HG02588 (cell line): ENCODE data around the gene CMTM4.
A peak's percentile ranks its signal among the peaks of the same experiment; 100 is the strongest.
"Not testable (repeated sequence)": the region's sequence is repeated elsewhere in the genome, so short reads cannot be mapped to it uniquely, and the experiment has no call there.

Experiments
- ATAC-seq: cut with Tn5 transposase; IDR thresholded peaks from one replicate; pipeline ENCODE4 v1.9.1; 2021; ENCODE audit warnings: mild to moderate bottlenecking, moderate library complexity; ENCODE audit not compliant: unreplicated experiment

Gene CMTM4

DNA sequence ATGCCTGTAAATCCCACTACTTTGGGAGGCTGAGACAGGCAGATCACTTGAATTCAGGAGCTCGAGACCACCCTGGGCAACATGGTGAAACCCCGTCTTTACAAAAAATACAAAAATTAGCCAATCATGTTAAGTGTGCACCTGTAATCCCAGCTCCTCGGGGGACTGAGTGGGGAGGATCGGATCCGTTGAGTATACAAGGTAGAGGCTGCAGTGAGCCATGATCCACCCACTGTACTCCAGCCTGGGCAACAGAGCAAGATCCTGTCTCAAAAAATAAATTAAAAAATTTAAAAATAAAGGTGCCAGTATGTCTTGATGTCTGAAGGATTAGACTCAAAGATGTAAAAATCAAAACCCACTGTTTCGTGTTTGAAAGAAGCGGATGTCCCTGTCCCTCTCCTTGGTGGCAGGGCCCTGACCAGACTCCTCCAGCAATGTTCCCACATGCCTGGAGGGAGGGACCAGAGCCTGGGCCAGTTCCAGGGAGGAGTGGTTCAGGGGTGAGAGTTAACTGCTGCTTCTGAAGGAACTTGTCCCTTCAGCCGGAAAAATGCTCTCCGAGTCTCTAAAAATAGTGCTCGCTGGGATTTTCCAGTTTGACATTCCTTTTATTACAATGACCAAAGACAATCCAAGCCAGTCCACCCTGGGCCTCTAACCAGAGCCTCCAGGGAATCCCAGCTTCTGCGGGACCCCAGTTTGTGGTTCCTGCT, 9.4 kb upstream of the CMTM4 start:
- no peak for ATAC-seq

DNA sequence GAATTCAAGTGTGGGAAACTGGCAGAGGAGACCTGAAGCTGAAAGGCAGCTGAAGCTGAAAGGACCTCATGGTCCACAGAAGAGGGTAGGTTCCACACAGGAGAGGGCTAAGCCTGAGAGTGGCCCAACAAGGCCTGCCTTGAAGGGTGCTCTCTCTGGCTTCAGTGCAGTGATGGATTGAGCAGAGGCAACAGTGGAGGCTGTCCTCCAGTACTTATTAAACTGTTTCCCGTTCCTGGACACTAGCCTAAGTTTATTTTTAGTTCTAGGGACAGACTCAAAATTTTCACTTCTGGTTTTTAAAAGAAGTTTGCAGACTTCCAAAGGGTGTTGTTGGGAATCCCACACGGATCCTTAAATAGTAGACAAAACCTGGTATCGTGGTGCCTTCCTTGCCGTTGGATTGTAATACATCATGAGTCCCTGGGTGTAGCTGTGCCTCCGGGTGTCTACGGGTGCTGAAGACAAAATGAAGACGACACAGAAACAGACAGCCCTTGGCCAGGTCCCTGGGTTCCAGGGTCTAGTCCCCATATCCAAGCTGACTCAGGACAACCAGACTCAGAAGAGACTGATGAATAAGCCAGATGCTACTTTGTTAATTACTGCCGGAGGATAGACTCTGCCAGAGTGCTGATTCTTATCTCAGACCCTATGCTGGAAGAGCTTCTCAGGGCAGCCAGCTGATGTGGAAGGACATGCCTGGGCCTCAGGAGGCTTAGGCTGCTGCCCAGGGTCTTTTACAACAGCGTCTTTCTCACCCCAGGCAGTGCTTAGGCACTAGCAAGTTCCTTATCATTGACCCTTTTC, 7.1 kb upstream of the CMTM4 start:
- ATAC-seq: no peak

DNA sequence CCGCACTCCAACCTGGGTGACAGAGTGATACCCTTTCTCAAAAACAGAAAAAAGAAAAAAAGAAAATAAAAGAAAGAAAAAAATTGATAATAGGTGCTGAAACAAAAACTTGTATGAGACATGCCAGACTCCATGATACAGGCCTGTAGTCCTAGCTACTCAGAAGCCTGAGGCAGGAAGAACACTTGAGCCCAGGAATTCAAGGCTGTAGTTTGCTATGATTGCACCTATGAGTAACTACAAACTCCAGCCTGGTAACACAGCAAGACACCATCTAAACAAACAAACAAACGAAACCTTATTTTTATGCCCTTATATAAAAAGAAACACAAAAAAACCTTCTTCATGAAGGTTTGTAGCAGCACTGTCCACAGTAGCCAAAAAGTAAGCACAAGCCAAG, 5.0 kb upstream of the CMTM4 start:
- no peak for ATAC-seq

DNA sequence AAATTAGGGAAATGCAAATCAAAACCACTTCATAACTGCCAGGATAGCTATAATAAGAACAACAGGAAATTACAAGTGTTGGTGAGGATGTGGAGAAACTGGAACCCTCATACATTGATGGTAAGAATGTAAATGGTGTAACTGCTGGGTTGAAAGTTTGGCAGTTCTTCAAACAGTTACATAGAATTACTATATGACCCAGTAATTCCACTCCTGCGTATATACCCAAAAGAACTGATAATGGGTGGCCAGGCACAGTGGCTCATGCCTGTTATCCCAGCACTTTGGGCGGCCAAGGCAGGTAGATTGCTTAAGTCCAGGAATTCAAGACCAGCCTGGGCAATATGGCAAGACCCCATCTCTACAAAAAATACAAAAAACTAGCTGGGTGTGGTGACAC, 4.5 kb upstream of the CMTM4 start:
- no peak for ATAC-seq

DNA sequence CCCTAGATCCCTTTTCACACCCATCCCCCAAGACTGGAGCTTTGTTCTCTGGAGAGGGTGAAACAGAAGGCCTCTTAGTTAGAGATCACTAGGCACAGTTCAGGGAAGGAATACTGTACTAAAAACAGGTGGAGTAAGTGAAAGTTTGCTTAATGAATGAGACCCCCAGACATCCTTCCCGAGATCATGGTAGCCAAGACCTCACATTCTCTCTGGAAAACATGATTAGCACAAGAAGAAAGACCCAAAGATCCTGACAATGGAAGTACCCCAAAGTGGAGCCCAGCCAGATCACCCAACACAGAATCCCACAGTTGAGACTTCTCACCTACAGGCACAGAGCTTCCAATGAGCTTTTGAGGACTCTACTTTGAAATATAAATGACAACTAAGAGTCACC, 3.4 kb upstream of the CMTM4 start:
- ATAC-seq: no peak

DNA sequence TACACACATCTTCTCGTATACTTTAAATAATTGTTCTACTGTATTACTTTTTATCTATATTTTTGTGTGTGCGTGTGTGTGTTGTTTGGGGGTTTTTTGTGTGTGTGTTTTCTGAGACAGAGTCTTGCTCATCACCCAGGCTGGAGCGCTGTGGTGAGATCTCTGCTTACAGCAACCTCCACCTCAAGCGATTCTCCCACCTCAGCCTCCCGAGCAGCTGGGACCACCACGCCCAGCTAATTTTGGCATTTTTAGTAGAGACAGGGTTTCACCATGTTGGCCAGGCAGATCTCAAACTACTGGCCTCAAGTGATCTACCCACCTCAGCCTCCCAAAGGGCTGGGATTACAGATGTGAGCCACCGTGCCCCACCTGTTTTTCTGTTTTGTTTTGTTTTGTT, 1.5 kb upstream of the CMTM4 start:
- ATAC-seq: no peak

DNA sequence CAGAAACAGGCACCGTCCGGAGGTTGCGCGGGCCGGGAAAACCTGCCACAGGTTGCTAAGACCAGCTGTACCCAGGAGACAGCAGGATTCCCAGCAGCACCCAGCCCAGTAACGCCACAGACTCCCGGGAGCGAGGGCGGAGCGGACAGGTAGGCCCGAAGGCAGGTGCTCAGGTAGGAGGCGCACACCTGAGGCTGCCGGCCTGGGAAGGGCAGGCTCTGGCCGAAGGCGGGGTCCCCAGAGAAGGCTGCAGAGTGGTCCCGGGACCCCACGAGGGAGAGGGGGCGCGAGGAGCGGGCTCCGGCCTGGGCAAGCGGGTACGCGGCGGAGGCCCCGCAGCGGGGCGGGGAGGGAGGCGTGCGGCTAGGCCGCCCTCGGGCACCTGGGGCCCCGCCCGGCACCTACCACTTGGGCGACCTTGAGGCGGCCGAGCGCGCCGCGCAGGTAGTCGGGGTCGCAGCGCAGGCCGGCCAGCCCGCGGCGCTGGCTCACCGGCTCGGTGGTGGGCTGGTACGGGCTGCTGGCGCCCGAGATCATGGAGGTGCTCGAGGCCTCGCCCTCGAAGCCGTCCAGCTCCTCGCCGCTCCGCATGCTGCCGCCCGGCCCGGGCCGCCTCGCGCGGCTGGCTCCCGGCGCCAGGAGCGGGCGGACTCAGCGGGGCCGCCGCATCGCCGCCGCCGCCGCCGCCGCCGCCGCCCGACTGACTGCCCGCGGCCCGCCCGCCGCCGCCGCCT, 441 bp downstream of the CMTM4 start:
- ATAC-seq: peak; percentile 37

DNA sequence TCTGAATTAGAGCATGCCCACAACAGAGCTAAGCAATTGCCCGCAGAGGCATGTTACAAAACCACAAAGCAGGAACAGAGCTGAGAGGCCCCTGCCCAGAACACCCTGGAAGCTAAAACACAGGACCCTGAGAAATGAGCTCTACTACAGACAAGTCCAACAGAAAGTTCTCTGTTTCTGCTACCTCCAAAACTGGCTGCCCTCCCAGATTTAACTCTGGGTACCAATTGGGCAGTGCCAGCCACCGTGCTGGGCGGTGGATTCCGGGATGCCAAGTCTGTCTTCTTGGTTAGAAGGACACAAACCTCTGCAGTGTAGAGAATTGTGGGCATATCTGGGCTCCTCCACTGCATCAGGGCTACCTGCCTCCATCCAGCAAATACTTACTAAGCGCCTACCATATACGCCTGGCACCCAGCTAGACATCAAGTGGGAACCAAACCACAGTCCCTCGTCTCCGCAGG, 1.0 kb downstream of the CMTM4 start:
- ATAC-seq: no peak

DNA sequence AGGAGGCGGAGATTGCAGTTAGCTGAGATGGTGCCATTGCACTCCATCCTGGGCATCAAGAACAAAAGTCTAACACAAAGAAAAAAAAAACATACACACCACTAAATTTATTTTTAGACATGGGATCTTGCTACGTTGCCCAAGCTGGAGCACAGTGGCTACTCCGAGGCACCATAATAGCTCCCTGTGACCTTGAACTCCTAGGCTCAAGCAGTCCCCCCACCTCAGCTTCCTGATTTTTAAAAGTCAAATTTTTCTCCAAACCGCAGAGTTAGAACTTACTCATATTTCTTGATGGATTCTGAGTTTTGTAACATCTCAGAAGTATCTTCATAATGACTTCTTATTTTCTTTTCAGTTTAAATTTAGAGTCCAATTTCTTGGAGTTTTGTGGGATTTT, 3.4 kb downstream of the CMTM4 start:
- no peak for ATAC-seq

DNA sequence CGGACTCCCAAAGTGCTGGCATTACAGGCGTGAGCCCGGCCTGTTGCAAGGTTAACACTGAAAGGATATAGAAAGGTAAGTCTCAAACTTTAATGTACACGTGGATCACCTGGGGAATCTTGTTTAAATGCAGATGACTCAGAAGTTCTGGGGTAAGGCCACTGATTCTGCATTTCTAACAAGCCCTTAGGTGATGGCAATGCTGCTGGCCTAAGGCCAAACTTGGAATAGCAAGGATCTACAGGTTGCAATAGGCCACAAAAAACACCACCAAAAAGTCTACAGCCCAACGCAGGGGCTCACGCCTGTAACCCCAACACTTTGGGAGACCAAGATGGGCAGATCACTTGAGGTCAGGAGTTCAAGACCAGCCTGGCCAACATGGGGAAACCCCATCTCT, 4.2 kb downstream of the CMTM4 start:
- no peak for ATAC-seq

DNA sequence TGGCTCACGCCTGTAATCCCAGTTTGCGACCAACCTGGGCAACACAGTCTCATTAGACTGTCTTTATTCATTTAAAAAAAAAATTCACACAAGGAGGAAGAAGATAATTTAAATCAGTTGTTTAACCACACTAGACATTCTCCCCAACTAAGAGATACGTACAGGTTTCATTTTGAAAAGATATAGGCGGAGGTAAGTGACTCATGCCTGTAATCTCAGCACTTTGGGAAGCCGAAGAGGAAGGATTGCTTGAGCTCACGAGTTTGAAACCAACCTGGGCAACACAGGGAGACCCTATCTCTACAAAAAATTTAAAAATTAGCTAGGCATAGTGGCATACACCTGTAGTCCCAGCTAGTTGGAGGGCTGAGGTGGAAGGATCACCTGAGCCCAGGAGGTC, 5.3 kb downstream of the CMTM4 start:
- ATAC-seq: no peak

DNA sequence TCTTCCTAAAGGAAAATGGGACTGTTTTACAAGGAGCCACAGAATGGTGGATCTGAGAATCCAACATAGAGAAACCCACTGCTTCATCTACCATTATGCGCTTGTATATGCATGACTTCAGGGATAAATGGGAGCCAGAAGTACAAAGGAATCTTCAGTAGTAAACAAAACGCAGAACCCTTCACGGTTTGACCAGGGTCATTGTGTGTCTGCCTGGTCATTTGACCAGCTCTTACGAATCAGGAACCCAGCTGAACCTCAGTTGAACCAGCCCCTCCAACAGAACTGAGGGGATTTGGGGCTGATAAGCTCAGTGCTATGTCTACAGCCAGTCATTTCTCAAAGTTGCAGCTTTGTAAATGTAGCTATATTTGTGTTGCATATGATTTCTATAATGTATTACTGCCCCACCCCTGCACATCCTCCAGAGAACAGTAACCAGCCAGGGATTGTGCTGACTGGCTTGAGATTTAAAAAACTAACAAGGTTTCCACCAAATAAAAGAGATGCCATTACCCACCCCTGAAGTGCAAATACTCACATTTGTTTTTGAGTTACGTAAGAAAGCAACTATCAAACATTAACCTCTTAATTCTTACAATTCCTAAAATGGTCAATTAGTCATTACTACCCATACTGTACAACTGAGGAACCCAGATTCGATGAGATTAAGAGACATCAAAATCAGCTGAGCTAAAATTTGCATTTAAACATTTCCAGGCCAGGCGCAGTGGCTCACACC, 6.3 kb downstream of the CMTM4 start:
- no peak for ATAC-seq

DNA sequence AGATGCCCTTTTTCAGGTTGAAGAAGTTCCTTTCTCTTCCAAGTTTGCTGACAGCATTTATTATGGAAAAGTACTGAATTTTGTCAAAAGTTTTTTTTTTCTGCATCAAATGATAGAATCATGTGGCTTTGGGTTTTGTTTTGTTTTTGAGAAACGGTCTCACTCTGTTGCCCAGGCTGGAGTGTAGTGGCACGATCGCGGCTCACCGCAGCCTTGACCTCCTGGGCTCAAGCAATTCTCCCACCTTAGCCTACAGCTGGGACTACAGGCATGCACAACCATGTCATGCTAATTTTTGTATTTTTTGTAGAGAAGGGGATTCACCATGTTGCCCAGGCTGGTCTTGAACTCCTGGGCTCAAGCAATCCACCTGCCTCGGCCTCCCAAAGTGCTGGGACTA, 7.3 kb downstream of the CMTM4 start:
- ATAC-seq: no peak

DNA sequence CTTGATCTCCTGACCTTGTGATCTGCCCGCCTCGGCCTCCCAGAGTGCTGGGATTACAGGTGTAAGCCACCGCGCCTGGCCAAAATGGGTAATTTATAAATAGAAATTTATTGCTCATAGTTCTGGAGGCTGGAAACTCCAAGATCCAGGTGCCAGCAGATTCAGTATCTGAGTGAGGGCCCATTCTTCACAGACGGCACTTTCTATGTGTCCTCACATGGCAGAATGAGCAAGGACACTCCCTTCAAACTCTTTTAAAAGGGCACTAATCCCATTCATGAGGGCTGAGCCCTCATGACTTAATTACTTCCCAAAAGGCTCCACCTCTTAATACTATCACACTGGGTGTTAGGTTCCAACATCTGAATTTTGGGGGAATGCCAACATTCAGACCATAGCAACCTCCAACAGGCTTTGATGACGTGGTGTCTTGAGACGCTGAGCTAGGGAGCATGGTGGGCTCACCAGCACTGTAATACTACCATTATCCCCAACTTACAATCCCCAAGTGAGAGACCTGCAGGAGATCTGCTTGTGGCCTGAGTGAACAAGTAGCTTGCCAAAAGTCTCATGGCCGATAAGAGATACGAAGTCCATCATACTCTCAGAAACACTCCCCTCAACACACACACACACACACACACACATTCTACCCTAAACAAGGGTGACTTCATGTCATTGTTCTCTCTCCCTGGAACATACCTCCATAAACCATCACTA, 8.5 kb downstream of the CMTM4 start:
- ATAC-seq: no peak

DNA sequence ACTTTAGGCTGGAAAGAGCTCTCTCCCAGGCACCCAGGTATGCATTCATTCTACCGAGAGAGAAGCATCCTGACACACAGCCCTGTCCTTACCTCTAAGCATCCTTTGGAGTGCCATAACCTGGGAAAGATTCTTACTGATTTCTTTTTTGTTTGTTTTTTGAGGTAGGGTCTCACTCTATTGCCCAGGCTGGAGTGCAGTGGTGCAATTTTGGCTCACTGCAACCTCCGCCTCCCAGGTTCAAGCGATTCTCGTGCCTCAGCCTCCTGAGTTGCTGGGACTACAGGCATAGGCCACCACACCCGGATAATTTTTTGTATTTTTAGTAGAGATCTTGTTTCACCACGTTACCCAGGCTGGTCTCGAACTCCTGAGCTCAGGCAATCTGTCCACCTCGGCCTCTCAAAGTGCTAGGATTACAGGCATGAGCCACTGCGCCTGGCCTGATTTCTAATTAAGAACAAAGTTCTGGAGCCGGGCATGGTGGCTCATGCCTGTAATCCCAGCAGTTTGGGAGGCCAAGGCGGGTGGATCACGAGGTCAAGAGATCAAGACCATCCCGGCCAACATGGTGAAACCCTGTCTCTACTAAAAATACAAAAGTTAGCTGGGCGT, 10.9 kb downstream of the CMTM4 start:
- ATAC-seq: not testable (repeated sequence)

DNA sequence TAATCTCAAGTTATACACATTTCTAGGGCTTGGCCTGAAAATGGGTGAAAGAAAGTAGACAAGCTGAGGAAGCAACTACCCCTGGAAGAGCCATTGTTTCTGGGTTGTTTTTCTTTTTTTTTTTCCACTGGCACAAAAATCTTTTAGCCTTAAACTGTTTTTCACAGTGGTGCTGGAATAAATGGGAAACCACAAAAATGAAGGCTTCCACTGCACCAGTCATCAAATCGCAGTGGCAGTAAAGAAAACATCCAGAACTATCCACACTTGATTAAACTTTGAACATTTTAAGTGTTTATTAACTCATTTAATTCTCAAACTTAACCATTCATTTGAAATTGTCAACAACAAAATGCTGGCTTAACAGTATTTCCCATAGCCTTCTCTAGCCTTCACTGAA, 14.3 kb downstream of the CMTM4 start:
- ATAC-seq: no peak

DNA sequence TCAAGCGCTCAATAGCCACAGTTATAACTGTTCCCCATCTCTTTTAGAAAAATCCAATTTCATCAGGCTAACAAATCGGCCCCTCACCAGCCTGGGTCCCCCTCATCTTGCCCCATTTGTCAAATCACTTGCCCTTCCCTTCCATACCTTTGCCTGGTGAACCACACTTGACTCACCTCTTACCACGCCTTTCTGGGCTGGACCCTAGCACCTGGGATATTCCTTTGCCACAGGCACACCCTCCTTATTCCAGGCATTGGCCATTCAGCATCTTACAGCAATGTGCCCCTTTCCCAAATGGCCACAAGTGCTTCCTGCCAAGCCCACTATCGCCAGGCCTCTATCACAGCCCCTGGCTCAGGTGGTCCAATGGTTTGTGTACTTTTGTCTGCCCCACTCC, 14.9 kb downstream of the CMTM4 start:
- ATAC-seq: no peak

DNA sequence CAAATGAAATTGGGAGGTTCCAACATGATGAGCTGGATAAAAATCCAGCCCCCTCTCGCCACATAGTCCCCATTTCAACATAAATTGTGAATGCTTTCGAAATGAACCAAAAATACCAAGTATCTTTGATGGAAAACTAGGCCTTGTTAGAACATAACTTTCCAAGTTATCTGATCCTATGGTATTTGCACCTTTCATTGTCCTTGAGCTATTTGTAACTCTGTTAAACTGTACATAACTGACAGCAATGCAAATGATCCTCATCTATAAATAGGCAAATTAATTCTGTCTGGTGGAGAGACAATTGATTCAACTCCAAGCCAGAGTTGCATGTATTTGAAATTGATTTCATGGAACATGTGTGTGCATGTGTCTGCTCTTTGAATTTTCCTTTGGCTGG, 18.2 kb downstream of the CMTM4 start:
- ATAC-seq: no peak

DNA sequence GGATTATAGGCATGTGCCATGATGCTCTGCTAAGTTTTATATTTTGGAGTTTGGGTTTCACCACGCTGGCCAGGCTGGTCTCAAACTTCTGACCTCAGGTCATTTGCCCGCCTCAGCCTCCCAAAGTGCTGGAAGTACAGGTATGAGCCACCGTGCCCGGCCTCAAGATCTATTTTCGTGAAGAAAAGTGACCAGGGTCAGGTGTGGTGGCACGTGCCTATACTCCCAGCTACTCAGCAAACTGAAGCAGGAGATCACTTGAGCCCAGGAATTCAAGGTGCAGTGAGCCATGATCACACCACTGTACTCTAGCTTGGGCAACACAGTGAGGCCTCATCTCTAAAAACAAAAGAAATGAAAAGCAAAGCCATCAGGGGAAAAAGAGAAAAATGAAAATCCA, 18.7 kb downstream of the CMTM4 start:
- ATAC-seq: no peak

DNA sequence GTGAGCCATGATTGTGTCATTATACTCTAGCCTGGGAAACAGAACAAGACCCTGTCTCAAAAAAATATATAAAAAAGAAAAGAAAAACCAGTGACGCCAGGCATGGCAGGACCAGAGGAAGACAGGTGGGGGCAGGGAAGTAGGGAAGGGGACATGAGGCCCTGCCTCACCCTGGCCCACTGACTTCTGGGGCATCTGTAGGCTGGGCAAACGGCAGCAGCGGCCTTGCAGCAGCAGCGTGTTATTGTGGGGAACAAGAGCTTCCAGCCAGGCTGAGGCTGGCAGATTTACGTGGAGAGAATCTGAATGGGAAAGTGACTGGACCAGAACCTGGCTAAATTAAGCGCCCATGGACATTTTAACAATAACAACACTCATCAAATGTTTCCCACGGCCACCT, 19.4 kb downstream of the CMTM4 start:
- ATAC-seq: no peak
